ENCODE results near the gene TOMM7.
"Not testable (repeated sequence)": the region's sequence is repeated elsewhere in the genome, so short reads cannot be mapped to it uniquely, and the experiment has no call there.

The TOMM7 gene

GRCh38 chr7:22821702-22822485 is 755 bp downstream of the TOMM7 start:
- no peak for DNase-seq (ENCODE audit: low read depth in 2 of 2)

- DNase-seq (ENCODE audit: low read depth in 2 of 2): no peak
These were observed 3.2 kb downstream of the TOMM7 start for GRCh38 chr7:22819476-22819875.

- DNase-seq (ENCODE audit: low read depth in 2 of 2): no peak
These were observed 8.1 kb downstream of the TOMM7 start for GRCh38 chr7:22814261-22815208.

- no peak for DNase-seq (ENCODE audit: low read depth in 2 of 2)
These were observed 10.3 kb downstream of the TOMM7 start for GRCh38 chr7:22812353-22812752.

GRCh38 chr7:22811746-22812280 is 10.8 kb downstream of the TOMM7 start:
- no peak for DNase-seq (ENCODE audit: low read depth in 2 of 2)

- DNase-seq (ENCODE audit: low read depth in 2 of 2): no peak
These were observed 11.8 kb downstream of the TOMM7 start for GRCh38 chr7:22810843-22811242.

- no peak for DNase-seq (ENCODE audit: low read depth in 2 of 2)
These were observed 12.6 kb downstream of the TOMM7 start for GRCh38 chr7:22809902-22810642.

- DNase-seq (ENCODE audit: low read depth in 2 of 2): no peak
These were observed 14.5 kb downstream of the TOMM7 start for GRCh38 chr7:22808140-22808539.

- no peak for DNase-seq (ENCODE audit: low read depth in 2 of 2)
These were observed 15.9 kb downstream of the TOMM7 start for GRCh38 chr7:22806752-22807151.

GRCh38 chr7:22805227-22805626 is 17.4 kb downstream of the TOMM7 start:
- no peak for DNase-seq (ENCODE audit: low read depth in 2 of 2)

GRCh38 chr7:22802831-22803230 is 19.8 kb downstream of the TOMM7 start:
- not testable (repeated sequence) for DNase-seq (ENCODE audit: low read depth in 2 of 2)

GRCh38 chr7:22802426-22802825 is 20.2 kb downstream of the TOMM7 start:
- DNase-seq (ENCODE audit: low read depth in 2 of 2): no peak

GRCh38 chr7:22801912-22802311 is 20.7 kb downstream of the TOMM7 start:
- no peak for DNase-seq (ENCODE audit: low read depth in 2 of 2)

GRCh38 chr7:22799633-22800032 is 23.0 kb downstream of the TOMM7 start:
- DNase-seq (ENCODE audit: low read depth in 2 of 2): no peak

- no peak for DNase-seq (ENCODE audit: low read depth in 2 of 2)
These were observed 28.8 kb downstream of the TOMM7 start for GRCh38 chr7:22793593-22794462.

GRCh38 chr7:22791204-22792158 is 31.2 kb downstream of the TOMM7 start:
- DNase-seq (ENCODE audit: low read depth in 2 of 2): no peak

GRCh38 chr7:22790640-22791039 is 32.0 kb downstream of the TOMM7 start:
- not testable (repeated sequence) for DNase-seq (ENCODE audit: low read depth in 2 of 2)

- DNase-seq (ENCODE audit: low read depth in 2 of 2): no peak
These were observed 34.7 kb downstream of the TOMM7 start for GRCh38 chr7:22787951-22788350.

GRCh38 chr7:22786290-22786932 is 36.2 kb downstream of the TOMM7 start:
- no peak for DNase-seq (ENCODE audit: low read depth in 2 of 2)
